Thoracic aorta (tissue), 2 donors: Measurements from ENCODE around the gene ANKRD42. TPM values are rescaled to one million over a fixed set of nuclear protein-coding genes. Genes with fewer than 3 reads are reported as not detected.

Source experiments
- ATAC-seq: fragments of 150-250 bp; one replicate; pipeline ENCODE4 v1.8.0; 2017; ENCODE audit warnings: low read depth; ENCODE audit not compliant: insufficient number of reproducible peaks, low FRiP score
- DNase-seq: peaks from one replicate; pipeline ENCODE4 v3.0.0-alpha.2; 2020; ENCODE audit warnings: low spot score
- H3K27ac ChIP-seq, 2 donors: fragments of 200-600 bp; sonication (generic); 1 replicate in 1 of 2; 2 replicates in 1 of 2; pipeline ENCODE4 v1.5.1; 2016; ENCODE audit warnings: mild to moderate bottlenecking in 2 of 2, moderate library complexity in 2 of 2
- H3K27me3 ChIP-seq: fragments of 200-600 bp; sonication (generic); replicated peaks from 2 replicates; pipeline ENCODE4 v1.6.0; 2016; ENCODE audit warnings: mild to moderate bottlenecking; ENCODE audit not compliant: insufficient read depth
- H3K36me3 ChIP-seq: fragments of 200-600 bp; sonication (generic); one replicate; pipeline ENCODE4 v1.5.1; 2016
- H3K4me1 ChIP-seq, 2 donors: fragments of 200-600 bp; sonication (generic); 1 replicate in 1 of 2; 2 replicates in 1 of 2; pipeline versions ENCODE4 v1.5.1 to v1.6.0; 2016; ENCODE audit warnings: low read depth in 2 of 2, mild to moderate bottlenecking in 1 of 2; ENCODE audit not compliant: control insufficient read depth in 1 of 2
- H3K4me3 ChIP-seq: fragments of 200-600 bp; sonication (generic); 2 replicates; pipeline ENCODE4 v1.5.1; 2016; ENCODE audit warnings: mild to moderate bottlenecking
- H3K9me3 ChIP-seq: fragments of 200-600 bp; sonication (generic); 2 replicates; pipeline ENCODE4 v1.5.1; 2016
- CTCF ChIP-seq: fragments of 200-600 bp; sonication (generic); IDR thresholded peaks from one replicate; pipeline ENCODE4 v1.5.1; 2019; ENCODE audit warnings: antibody characterized with exemption
- total RNA-seq, 2 donors: library from RNA; depleted of rRNA; stranded (reverse); fragments of >200 nt; gene quantifications; one replicate each; pipeline versions ENCODE4 v1.1.0 to v1.2.3, GENCODE V29; 2016

ANKRD42 gene
- total RNA-seq, 2 donors from 2014 or later = 11.6 to 25.6 TPM

GRCh38 chr11:83158357-83158786, 35.1 kb upstream of the ANKRD42 start:
- ATAC-seq = no peak
- H3K4me3 ChIP-seq = peak overlapping the region; percentile 81
- no peak for DNase-seq
- H3K36me3 ChIP-seq = no peaks in the 10 kb centered on the region
- TF ChIP-seq CTCF = no peak
- peaks cover 23 to 34% of the 10 kb centered on the region in 2 donors for H3K4me1 ChIP-seq
- no peaks in the 10 kb centered on the region for H3K27me3 ChIP-seq
- no peaks in the 10 kb centered on the region for H3K9me3 ChIP-seq
- H3K27ac ChIP-seq = peak overlapping the region; percentile 96 to 100

GRCh38 chr11:83158965-83159901, 34.3 kb upstream of the ANKRD42 start:
- Histone ChIP-seq H3K9me3 (no peaks in the 10 kb centered on the region), H3K27ac (peak overlapping the region in 1 of 2 donors; percentile 96), H3K27me3 (no peaks in the 10 kb centered on the region), H3K36me3 (no peaks in the 10 kb centered on the region), H3K4me3 (peak overlapping the region; percentile 81), H3K4me1 (peaks cover 25 to 34% of the 10 kb centered on the region in 2 donors)
- TF ChIP-seq CTCF = no peak
- ATAC-seq (no peak), DNase-seq (no peak)

GRCh38 chr11:83159902-83160865, 33.3 kb upstream of the ANKRD42 start:
- Histone ChIP-seq H3K27ac (peak overlapping the region in 1 of 2 donors; percentile 96), H3K4me1 (peaks cover 25 to 34% of the 10 kb centered on the region in 2 donors), H3K36me3 (peaks cover 8% of the 10 kb centered on the region), H3K9me3 (no peaks in the 10 kb centered on the region), H3K27me3 (no peaks in the 10 kb centered on the region), H3K4me3 (peak overlapping the region; percentile 81)
- no peak for ATAC-seq
- no peak for TF ChIP-seq CTCF
- no peak for DNase-seq

GRCh38 chr11:83161610-83162199, 31.8 kb upstream of the ANKRD42 start:
- ATAC-seq = no peak
- Histone ChIP-seq H3K4me3 (no peak overlapping the region), H3K27me3 (no peaks in the 10 kb centered on the region), H3K9me3 (no peaks in the 10 kb centered on the region), H3K4me1 (peaks cover 25 to 34% of the 10 kb centered on the region in 2 donors), H3K27ac (no peak overlapping the region), H3K36me3 (peaks cover 17% of the 10 kb centered on the region)
- no peak for DNase-seq
- TF ChIP-seq CTCF = no peak
